Peyer's patch (tissue), 4 donors: ENCODE measurements around the gene SCARB1. TPM values are rescaled to one million over a fixed set of nuclear protein-coding genes. Genes with fewer than 3 reads are reported as not detected.

Experiments
- DNase-seq, 3 donors: peaks; one replicate each; pipeline ENCODE4 v3.0.0-alpha.2; 2017 to 2019
- H3K27ac ChIP-seq, 4 donors: fragments of 200-600 bp; sonication (generic); one replicate each; pipeline ENCODE4 v1.5.1; 2016 to 2019
- H3K27me3 ChIP-seq, 2 donors: fragments of 200-600 bp; sonication (generic); one replicate each; pipeline ENCODE4 v1.5.1; 2019
- H3K36me3 ChIP-seq, 3 donors: fragments of 200-600 bp; sonication (generic); one replicate each; pipeline ENCODE4 v1.5.1; 2016 to 2019
- H3K4me1 ChIP-seq, 4 donors: fragments of 200-600 bp; sonication (generic); one replicate each; pipeline ENCODE4 v1.5.1; 2016 to 2019
- H3K4me3 ChIP-seq, 4 donors: fragments of 200-600 bp; sonication (generic); 1 replicate in 3 of 4; 2 replicates in 1 of 4; pipeline ENCODE4 v1.5.1; 2016 to 2019; ENCODE audit warnings: mild to moderate bottlenecking in 1 of 4
- H3K9me3 ChIP-seq, 4 donors: fragments of 200-600 bp; sonication (generic); one replicate each; pipeline ENCODE4 v1.5.1; 2016 to 2019; ENCODE audit warnings: mild to moderate bottlenecking in 1 of 4
- POLR2A ChIP-seq, 2 donors: fragments of 450-650 bp; IDR thresholded peaks; one replicate each; pipeline ENCODE4 v1.5.1; 2017; ENCODE audit warnings: antibody characterized with exemption in 2 of 2, mild to moderate bottlenecking in 2 of 2, moderate library complexity in 2 of 2
- total RNA-seq, 4 donors: library from RNA; depleted of rRNA; stranded (reverse); fragments of >200 nt; gene quantifications; one replicate each; pipeline ENCODE4 v1.1.0, GENCODE V29; 2016
- TF ChIP-seq, protein P1 (sequence below), 6 experiments: fragments of 450-650 bp in 4 of 6; fragments of 200-600 bp in 2 of 6; sonication (generic) in 1 of 6; IDR thresholded peaks; one replicate each; pipeline ENCODE4 v1.5.1; 2017 to 2019; ENCODE audit warnings: antibody characterized with exemption in 6 of 6, mild to moderate bottlenecking in 3 of 6, moderate library complexity in 1 of 6

The SCARB1 gene
- total RNA-seq, 4 donors from 2014 or later: 14.9 to 214 (median 64.6) TPM

DNA sequence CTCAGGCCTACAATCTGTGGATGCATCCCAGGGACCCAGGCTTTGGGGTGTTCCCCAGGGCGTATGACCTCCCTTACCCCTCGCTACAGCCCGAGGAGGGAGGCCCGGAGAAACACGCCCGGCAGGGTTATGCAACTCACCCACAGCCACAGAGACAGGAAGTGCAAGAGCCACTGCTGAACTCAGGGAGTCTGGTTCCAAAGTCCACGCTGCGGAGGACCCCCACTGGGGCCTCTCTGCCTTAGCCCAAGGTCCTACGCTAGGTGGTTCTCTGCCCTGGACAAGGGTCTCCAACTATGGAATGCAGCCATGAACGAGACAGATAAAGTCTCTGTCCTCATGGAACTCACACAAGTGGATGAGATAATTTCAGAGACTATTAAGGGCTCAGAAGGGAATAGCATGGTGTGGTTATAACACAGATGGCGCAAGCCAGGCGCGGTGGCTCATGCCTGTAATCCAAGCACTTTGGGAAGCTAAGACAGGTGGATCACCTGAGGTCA, 11.3 kb downstream of the SCARB1 start:
- H3K4me3 ChIP-seq: no peak overlapping the region
- peak; percentile 27 to 80 (median 80) for DNase-seq
- no peak for TF ChIP-seq POLR2A (IDR thresholded peaks at IDR 0.05)
- TF ChIP-seq, protein P1, sequence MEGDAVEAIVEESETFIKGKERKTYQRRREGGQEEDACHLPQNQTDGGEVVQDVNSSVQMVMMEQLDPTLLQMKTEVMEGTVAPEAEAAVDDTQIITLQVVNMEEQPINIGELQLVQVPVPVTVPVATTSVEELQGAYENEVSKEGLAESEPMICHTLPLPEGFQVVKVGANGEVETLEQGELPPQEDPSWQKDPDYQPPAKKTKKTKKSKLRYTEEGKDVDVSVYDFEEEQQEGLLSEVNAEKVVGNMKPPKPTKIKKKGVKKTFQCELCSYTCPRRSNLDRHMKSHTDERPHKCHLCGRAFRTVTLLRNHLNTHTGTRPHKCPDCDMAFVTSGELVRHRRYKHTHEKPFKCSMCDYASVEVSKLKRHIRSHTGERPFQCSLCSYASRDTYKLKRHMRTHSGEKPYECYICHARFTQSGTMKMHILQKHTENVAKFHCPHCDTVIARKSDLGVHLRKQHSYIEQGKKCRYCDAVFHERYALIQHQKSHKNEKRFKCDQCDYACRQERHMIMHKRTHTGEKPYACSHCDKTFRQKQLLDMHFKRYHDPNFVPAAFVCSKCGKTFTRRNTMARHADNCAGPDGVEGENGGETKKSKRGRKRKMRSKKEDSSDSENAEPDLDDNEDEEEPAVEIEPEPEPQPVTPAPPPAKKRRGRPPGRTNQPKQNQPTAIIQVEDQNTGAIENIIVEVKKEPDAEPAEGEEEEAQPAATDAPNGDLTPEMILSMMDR (IDR thresholded peaks at IDR 0.05): no peak
- H3K36me3 ChIP-seq: no peaks in the 10 kb centered on the region
- no peaks in the 10 kb centered on the region for H3K27me3 ChIP-seq
- peak overlapping the region in 3 of 4 donors; percentile 55 to 81 (median 73) for H3K27ac ChIP-seq
- H3K4me1 ChIP-seq: peaks cover 0 to 32% (median 2%) of the 10 kb centered on the region in 4 donors
- no peaks in the 10 kb centered on the region for H3K9me3 ChIP-seq

DNA sequence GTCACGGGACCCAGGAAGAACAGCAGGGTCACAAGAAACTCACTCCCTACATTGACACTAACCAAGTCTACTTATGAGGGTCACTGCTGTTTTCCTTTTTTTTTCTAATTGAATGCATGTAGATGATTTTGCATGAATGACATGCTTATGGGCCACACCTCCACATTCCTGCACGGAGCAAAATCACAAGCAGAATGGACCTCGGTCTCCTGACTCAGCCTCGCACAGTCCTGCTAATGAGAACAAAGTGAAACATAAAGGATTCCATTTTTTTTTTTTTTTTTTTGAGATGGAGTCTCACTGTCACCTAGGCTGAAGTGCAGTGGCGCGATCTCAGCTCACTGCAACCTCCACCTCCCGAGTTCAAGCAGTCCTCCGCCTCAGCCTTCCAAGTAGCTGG, 12.3 kb downstream of the SCARB1 start:
- peak overlapping the region in 2 of 4 donors; percentile 73 to 81 for H3K27ac ChIP-seq
- peak in 1 of 3 donors; percentile 80 for DNase-seq
- H3K36me3 ChIP-seq: no peaks in the 10 kb centered on the region
- no peaks in the 10 kb centered on the region for H3K9me3 ChIP-seq
- TF ChIP-seq, protein P1 (IDR thresholded peaks at IDR 0.05): no peak
- no peak for TF ChIP-seq POLR2A (IDR thresholded peaks at IDR 0.05)
- peaks cover 0 to 28% (median 2%) of the 10 kb centered on the region in 4 donors for H3K4me1 ChIP-seq
- H3K4me3 ChIP-seq: no peak overlapping the region
- H3K27me3 ChIP-seq: no peaks in the 10 kb centered on the region

DNA sequence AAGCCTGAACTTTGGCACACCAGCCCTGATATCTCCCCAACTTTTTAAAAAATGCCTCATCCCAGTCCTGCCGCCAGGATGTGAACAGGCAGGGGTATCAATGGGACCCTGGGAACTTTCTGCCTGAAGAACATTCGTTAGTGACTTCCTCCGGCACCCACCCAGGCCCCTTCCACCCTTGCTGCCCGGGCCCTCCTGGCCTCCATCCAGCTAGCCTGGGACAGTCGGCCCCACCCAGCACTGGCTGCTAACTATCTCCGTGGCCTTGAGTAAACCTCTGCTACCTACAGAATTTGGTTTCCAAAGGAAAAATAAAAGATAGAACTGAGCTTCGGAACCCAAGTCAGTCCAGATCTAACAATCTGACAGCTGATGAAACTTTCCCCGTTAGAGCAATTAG, 14.3 kb downstream of the SCARB1 start:
- H3K27ac ChIP-seq: peak overlapping the region in 1 of 4 donors; percentile 25

DNA sequence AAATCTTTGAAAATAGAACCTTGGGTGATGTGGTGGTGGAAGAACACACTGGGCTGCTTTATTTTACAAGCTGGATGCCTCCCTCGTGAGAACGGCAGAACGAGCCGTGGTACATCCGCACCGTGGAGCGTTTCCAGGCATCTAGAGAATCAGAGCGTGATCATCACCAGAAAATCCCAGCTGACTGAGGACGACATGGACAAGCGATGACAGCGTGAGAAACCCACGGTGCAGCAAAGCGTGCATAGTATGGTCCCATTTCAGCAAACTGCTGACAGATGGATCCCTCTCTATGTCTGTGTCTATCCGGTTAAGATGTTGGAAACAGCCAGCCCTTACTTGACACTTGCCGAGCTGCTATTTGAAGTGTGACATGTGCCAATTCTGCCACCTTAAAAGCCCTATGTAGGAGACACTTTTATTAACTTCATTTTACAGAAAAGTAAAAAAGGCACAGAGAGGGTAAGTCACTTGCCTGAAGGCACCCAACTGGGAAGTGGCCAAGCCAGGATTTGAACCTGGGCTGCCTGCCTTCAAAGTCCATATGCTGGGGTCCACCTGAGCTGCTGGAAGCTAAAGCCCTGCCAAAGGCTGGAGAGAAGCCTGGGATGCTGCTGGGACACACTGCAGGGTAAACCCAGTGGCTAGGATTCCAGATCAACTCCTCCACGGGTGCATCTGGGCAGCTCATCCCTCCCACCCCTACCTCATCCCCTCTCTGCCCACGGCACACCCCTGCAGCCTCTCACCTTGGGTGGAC, 14.9 kb downstream of the SCARB1 start:
- H3K36me3 ChIP-seq: no peaks in the 10 kb centered on the region

More for the DNA sequence above, 14.3 kb downstream of the SCARB1 start:
- Histone ChIP-seq H3K4me1 (peaks cover 0 to 20% (median 2%) of the 10 kb centered on the region in 4 donors), H3K36me3 (no peaks in the 10 kb centered on the region), H3K4me3 (no peak overlapping the region), H3K9me3 (no peaks in the 10 kb centered on the region), H3K27me3 (no peaks in the 10 kb centered on the region)
- TF ChIP-seq, protein P1 (IDR thresholded peaks at IDR 0.05): no peak
- TF ChIP-seq POLR2A (IDR thresholded peaks at IDR 0.05): no peak
- no peak for DNase-seq

DNA sequence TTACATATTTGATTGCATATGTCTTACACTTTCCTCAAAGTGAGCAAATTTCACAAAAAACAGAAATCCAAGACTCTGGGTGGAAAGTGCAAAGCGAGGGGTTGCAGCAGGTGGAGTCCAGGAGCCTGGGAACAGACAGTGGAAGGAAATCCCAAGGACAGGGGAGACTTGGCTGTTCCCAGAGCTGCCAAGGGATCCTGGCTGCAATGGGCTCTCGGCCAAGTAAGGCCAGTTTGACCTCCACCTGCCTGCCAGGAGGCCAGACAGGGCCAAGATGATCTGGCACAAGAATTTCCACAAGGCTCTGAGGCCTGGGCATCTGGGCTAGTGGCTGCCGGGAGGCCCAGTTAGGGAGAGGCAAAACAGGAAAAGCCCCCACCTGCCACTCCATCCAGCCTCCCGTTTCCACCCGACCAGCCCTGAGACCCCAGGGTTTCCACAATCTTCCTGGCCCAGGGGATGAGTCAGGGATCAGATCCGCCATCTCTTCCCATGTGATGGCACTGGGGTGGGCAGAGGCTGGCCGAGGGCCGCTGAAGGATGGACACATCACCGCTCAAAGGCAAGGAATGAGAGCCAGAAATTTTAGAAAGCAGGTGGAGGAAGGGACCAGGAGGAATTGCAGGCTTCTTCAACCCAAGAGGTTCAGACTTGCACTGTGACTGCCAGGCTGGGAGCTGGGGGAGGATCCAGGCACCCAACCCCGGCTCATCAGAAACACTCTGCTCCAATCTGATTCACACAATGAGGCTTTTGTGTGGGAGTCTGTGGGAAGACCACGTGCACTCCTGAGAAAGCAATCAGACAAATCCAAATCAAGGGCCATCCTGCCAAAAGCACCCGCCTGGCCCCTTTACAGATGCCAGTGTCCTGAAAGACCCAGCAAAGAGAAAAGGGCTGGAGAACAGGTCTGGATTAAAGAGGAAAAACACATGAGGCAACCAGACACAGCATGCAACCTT, 16.3 kb downstream of the SCARB1 start:
- H3K4me1 ChIP-seq: peaks cover 0 to 24% (median 2%) of the 10 kb centered on the region in 4 donors
- no peak overlapping the region for H3K4me3 ChIP-seq
- H3K27me3 ChIP-seq: no peaks in the 10 kb centered on the region
- no peak overlapping the region for H3K27ac ChIP-seq
- TF ChIP-seq, protein P1 (IDR thresholded peaks at IDR 0.05): no peak
- TF ChIP-seq POLR2A (IDR thresholded peaks at IDR 0.05): no peak
- H3K9me3 ChIP-seq: no peaks in the 10 kb centered on the region
- no peak for DNase-seq
- no peaks in the 10 kb centered on the region for H3K36me3 ChIP-seq

More for the DNA sequence above, 14.9 kb downstream of the SCARB1 start:
- Histone ChIP-seq H3K9me3 (no peaks in the 10 kb centered on the region), H3K4me3 (no peak overlapping the region), H3K27ac (no peak overlapping the region), H3K27me3 (no peaks in the 10 kb centered on the region), H3K4me1 (peaks cover 0 to 20% (median 2%) of the 10 kb centered on the region in 4 donors)
- DNase-seq: no peak
- TF ChIP-seq POLR2A (IDR thresholded peaks at IDR 0.05): no peak
- TF ChIP-seq, protein P1 (IDR thresholded peaks at IDR 0.05): no peak
